ENCODE results near the gene QPCTL.

GRCh38 chr19:45657520-45658167, 34.8 kb upstream of the QPCTL start:
- no peak for TF ChIP-seq CTCF (IDR thresholded peaks at IDR 0.05)
- no peak for TF ChIP-seq REST (IDR thresholded peaks at IDR 0.05; ENCODE audit: low read depth, low read length)
- TF ChIP-seq TAF1 (IDR thresholded peaks at IDR 0.05; ENCODE audit: borderline replicate concordance, low read depth, low read length) = no peak
- TF ChIP-seq SIN3A (IDR thresholded peaks at IDR 0.05; ENCODE audit: borderline replicate concordance, low read depth, low read length) = no peak
- TF ChIP-seq EP300 (IDR thresholded peaks at IDR 0.05; ENCODE audit: borderline replicate concordance in 1 of 2, low read depth in 1 of 2, low read length in 1 of 2) = no peak
- TF ChIP-seq EZH2phosphoT487 (IDR thresholded peaks at IDR 0.05; ENCODE audit: borderline replicate concordance, low read depth) = no peak
- TF ChIP-seq POLR2AphosphoS5 (IDR thresholded peaks at IDR 0.05; ENCODE audit: low read depth, low read length) = no peak
- TF ChIP-seq GABPA (IDR thresholded peaks at IDR 0.05; ENCODE audit: low read depth) = no peak
- no peak for TF ChIP-seq YY1 (IDR thresholded peaks at IDR 0.05; ENCODE audit: low read depth)
- TF ChIP-seq FOXJ3 (CRISPR knock-in tag; IDR thresholded peaks at IDR 0.05) = no peak

Data from SK-N-SH (cell line).